AG04449 (cell line): ENCODE measurements around the gene SGSM2.

Experiments
- CTCF ChIA-PET: fragments of 350-600 bp; formaldehyde crosslinking; extraction: SDS; loops from one replicate; lab custom pipeline; 2021; ENCODE audit warnings: antibody characterized with exemption; lab: Yijun Ruan, JAX
- POLR2A ChIA-PET: fragments of 400-600, 350-600 bp; formaldehyde crosslinking; extraction: SDS; loops from one replicate; lab custom pipeline; 2020; ENCODE audit warnings: antibody characterized with exemption, inconsistent platforms; lab: Yijun Ruan, JAX
- DNase-seq: peaks from one replicate; pipeline ENCODE4 v3.0.0-alpha.2; 2010; ENCODE audit warnings: low read depth, low spot score
- H3K4me3 ChIP-seq: 2 replicates; pipeline ENCODE4 v1.5.1; 2011; ENCODE audit warnings: low read depth, mild to moderate bottlenecking, control low read depth, low read length
- TF ChIP-seq, protein P1 (sequence below): IDR thresholded peaks from one replicate; pipeline ENCODE4 v1.5.1; 2011; ENCODE audit warnings: mild to moderate bottlenecking, moderate library complexity, low read length, control low read depth, inconsistent platforms; ENCODE audit not compliant: insufficient read depth; ENCODE audit errors: missing control alignments

The SGSM2 gene

GRCh38 chr17:2375406-2375805, 38.1 kb downstream of the SGSM2 start:
- ChIA-PET CTCF (interaction anchor here (9.8 kb wide), 1 partner anchor 42 kb away, joined by 74 read pairs; no protein-coding TSS in a partner anchor), POLR2A (no interaction called here)
- TF ChIP-seq, protein P1, sequence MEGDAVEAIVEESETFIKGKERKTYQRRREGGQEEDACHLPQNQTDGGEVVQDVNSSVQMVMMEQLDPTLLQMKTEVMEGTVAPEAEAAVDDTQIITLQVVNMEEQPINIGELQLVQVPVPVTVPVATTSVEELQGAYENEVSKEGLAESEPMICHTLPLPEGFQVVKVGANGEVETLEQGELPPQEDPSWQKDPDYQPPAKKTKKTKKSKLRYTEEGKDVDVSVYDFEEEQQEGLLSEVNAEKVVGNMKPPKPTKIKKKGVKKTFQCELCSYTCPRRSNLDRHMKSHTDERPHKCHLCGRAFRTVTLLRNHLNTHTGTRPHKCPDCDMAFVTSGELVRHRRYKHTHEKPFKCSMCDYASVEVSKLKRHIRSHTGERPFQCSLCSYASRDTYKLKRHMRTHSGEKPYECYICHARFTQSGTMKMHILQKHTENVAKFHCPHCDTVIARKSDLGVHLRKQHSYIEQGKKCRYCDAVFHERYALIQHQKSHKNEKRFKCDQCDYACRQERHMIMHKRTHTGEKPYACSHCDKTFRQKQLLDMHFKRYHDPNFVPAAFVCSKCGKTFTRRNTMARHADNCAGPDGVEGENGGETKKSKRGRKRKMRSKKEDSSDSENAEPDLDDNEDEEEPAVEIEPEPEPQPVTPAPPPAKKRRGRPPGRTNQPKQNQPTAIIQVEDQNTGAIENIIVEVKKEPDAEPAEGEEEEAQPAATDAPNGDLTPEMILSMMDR: no peak

GRCh38 chr17:2376107-2376506, 38.8 kb downstream of the SGSM2 start:
- TF ChIP-seq, protein P1: no peak
- H3K4me3 ChIP-seq: no peak overlapping the region
- POLR2A ChIA-PET: no interaction called here
- CTCF ChIA-PET: interaction anchor here (1.2 to 9.8 kb wide), 2 partner anchors 8 to 41 kb away, joined by 4 to 74 read pairs; no protein-coding TSS in a partner anchor
- no peak for DNase-seq

More at GRCh38 chr17:2375406-2375805, 38.1 kb downstream of the SGSM2 start:
- no peak overlapping the region for H3K4me3 ChIP-seq
- no peak for DNase-seq

DNA sequence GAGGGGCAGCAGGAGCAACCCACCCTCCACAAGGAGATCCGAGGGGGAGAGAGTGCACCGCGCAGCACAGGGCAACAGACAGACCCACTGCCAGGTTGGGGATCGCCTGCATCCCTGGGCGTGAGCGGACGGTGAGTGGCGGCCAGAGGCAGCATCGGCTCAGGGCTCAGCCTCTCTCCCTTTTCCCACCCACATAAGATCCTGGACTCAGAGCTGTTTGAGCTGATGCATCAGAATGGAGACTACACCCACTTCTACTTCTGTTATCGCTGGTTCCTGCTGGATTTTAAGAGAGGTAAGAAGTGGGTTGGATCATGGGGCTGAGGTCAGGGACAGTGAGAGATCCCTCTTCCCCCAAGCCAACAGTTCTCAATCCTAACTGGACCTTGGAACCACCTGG, 40.4 kb downstream of the SGSM2 start:
- CTCF ChIA-PET: interaction anchor here (11.8 kb wide), 1 partner anchor 36 kb away, joined by 871 read pairs; no protein-coding TSS in a partner anchor
- POLR2A ChIA-PET: no interaction called here
- no peak for DNase-seq
- TF ChIP-seq, protein P1: no peak
- no peak overlapping the region for H3K4me3 ChIP-seq

DNA sequence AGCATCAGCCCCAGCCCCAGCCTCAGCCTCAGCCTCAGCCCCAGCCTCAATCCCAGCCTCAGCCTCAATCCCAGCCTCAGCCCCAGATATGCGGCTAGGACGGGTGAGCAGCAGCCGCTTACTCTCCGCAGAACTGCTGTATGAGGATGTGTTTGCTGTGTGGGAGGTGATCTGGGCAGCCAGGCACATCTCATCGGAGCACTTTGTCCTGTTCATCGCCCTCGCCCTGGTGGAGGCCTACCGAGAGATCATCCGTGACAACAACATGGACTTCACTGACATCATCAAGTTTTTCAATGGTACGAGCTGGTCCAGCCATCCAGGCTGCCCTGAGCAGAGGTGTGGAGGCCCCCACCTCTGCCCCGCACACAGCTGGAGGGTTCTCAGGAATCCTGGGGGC, 41.6 kb downstream of the SGSM2 start:
- DNase-seq: no peak
- CTCF ChIA-PET: interaction anchor here (6.2 to 11.8 kb wide), 3 partner anchors 9 to 35 kb away, joined by 63 to 871 read pairs (median 91); no protein-coding TSS in a partner anchor
- no peak overlapping the region for H3K4me3 ChIP-seq
- POLR2A ChIA-PET: no interaction called here
- TF ChIP-seq, protein P1: no peak

GRCh38 chr17:2379489-2380225, 42.4 kb downstream of the SGSM2 start:
- ChIA-PET CTCF (interaction anchor here (0.5 to 11.8 kb wide), 6 partner anchors 10 to 54 kb away, joined by 3 to 871 read pairs (median 43); no protein-coding TSS in a partner anchor), POLR2A (no interaction called here)
- no peak for DNase-seq
- no peak overlapping the region for H3K4me3 ChIP-seq
- TF ChIP-seq, protein P1: no peak

DNA sequence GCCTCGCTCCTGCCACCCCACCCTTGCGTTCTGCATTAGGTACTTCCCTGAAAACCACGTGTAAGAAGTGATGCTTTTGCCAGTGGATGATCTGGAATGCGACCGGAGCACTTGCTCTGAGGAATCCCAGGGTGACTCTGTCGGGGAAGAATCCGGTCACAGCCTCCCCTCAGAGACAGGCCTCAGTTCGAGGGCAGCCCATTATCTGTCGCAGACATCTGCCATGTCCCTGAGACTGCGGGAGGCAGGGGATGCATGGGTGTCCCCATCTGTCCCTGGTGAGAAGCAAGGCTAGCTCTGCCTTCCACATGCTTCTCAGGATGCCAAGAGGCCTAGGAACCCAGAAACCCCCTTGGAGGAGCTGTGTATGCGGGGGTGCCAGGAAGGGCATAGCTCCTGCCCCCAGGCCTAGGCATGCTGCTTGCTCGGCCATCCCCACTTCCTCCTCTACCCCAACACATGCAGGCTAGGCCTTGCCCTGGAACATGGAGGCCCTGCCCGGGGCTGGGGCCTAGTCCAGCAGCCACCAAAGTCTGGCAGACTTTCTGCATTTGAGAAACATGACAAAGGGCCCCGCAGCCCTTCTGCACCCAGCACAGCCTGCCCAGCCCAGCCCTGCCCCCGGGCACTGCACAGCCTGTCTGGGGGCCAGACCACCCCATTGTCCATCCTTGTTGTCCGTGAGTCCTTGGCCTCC, 43.1 kb downstream of the SGSM2 start:
- no peak overlapping the region for H3K4me3 ChIP-seq
- ChIA-PET CTCF (interaction anchor here (0.5 to 11.8 kb wide), 9 partner anchors 11 to 53 kb away, joined by 3 to 871 read pairs (median 13); partner anchors contain the start of gene TSR1), POLR2A (no interaction called here)
- TF ChIP-seq, protein P1: no peak
- no peak for DNase-seq
